ENCODE data around the gene CTNNBL1.

DNA sequence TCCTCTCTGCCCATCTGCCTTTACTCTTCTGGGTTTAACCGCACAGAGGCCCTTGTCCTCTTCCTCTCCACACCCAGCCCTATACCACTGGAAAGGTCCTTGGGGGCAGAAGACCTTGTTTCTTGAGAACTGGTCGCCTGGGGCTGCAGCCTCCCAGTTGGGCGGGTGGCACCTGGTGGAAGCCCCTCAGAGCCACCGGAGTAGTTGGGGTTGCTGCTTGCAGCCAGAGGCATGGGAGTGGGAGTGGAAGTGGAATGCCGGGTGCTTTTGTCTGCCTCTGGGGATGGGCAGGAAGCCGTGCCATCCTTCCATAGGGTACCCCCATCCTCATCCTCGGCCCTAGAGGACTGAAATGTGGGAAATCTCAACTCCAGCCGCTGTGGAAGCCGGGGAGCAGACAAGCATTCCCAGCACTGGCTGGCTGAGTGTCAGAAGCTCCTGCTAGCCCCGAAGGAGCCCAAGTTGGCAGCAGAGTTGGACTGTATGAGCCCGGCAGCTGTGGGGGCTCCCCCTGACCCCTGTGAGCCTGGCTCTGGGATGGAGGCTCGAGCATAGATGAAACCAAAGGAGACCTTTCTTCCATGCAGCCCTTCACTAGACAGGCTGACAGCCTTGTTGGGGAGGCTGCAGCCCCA is 210.3 kb downstream of the CTNNBL1 start:
- TF ChIP-seq, protein P1, sequence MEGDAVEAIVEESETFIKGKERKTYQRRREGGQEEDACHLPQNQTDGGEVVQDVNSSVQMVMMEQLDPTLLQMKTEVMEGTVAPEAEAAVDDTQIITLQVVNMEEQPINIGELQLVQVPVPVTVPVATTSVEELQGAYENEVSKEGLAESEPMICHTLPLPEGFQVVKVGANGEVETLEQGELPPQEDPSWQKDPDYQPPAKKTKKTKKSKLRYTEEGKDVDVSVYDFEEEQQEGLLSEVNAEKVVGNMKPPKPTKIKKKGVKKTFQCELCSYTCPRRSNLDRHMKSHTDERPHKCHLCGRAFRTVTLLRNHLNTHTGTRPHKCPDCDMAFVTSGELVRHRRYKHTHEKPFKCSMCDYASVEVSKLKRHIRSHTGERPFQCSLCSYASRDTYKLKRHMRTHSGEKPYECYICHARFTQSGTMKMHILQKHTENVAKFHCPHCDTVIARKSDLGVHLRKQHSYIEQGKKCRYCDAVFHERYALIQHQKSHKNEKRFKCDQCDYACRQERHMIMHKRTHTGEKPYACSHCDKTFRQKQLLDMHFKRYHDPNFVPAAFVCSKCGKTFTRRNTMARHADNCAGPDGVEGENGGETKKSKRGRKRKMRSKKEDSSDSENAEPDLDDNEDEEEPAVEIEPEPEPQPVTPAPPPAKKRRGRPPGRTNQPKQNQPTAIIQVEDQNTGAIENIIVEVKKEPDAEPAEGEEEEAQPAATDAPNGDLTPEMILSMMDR (IDR thresholded peaks at IDR 0.05): no peak
- no peak for TF ChIP-seq POLR2AphosphoS5 (IDR thresholded peaks at IDR 0.05; ENCODE audit: low read depth, low read length)
- TF ChIP-seq, protein P2, sequence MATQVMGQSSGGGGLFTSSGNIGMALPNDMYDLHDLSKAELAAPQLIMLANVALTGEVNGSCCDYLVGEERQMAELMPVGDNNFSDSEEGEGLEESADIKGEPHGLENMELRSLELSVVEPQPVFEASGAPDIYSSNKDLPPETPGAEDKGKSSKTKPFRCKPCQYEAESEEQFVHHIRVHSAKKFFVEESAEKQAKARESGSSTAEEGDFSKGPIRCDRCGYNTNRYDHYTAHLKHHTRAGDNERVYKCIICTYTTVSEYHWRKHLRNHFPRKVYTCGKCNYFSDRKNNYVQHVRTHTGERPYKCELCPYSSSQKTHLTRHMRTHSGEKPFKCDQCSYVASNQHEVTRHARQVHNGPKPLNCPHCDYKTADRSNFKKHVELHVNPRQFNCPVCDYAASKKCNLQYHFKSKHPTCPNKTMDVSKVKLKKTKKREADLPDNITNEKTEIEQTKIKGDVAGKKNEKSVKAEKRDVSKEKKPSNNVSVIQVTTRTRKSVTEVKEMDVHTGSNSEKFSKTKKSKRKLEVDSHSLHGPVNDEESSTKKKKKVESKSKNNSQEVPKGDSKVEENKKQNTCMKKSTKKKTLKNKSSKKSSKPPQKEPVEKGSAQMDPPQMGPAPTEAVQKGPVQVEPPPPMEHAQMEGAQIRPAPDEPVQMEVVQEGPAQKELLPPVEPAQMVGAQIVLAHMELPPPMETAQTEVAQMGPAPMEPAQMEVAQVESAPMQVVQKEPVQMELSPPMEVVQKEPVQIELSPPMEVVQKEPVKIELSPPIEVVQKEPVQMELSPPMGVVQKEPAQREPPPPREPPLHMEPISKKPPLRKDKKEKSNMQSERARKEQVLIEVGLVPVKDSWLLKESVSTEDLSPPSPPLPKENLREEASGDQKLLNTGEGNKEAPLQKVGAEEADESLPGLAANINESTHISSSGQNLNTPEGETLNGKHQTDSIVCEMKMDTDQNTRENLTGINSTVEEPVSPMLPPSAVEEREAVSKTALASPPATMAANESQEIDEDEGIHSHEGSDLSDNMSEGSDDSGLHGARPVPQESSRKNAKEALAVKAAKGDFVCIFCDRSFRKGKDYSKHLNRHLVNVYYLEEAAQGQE (IDR thresholded peaks at IDR 0.05; ENCODE audit: insufficient read depth in 1 of 2, low read depth in 2 of 2, low read length in 1 of 2): no peak

Data from Panc1 (cell line).